Lower leg skin (tissue), 4 donors: ENCODE results near the gene IER5. TPM values are rescaled to one million over a fixed set of nuclear protein-coding genes. Genes with fewer than 3 reads are reported as not detected.

ENCODE experiments used
- DNase-seq, 2 donors: peaks; one replicate each; pipeline ENCODE4 v3.0.0-alpha.2; 2019; ENCODE audit warnings: low spot score in 2 of 2
- H3K4me3 ChIP-seq: fragments of 200-600 bp; sonication (generic); 2 replicates; pipeline ENCODE4 v1.5.1; 2017; ENCODE audit warnings: mild to moderate bottlenecking, low read depth; ENCODE audit not compliant: poor library complexity, severe bottlenecking
- CTCF ChIP-seq, 3 donors: fragments of 450-650 bp; IDR thresholded peaks; one replicate each; pipeline ENCODE4 v1.5.1; 2016; ENCODE audit warnings: antibody characterized with exemption in 3 of 3, mild to moderate bottlenecking in 3 of 3, moderate library complexity in 2 of 3
- POLR2A ChIP-seq, 2 donors: fragments of 450-650 bp; IDR thresholded peaks; one replicate each; pipeline ENCODE4 v1.6.1; 2016 to 2017; ENCODE audit warnings: antibody characterized with exemption in 2 of 2, mild to moderate bottlenecking in 1 of 2, moderate library complexity in 1 of 2
- WGBS, 2 donors: methylation state at CpG; one replicate each; pipeline ENCODE4 v1.1.5; 2018; 5-methylcytosine and 5-hydroxymethylcytosine counted together
- intact Hi-C: fragments of 100-400 bp; cut with DNase I; formaldehyde crosslinking; loops from one replicate; pipeline ENCODE4 v1.15.0; 2023; ENCODE audit warnings: low total_unique reads
- total RNA-seq, 4 donors: library from RNA; depleted of rRNA; stranded (reverse); fragments of >200 nt; gene quantifications; one replicate each; pipeline ENCODE4 v1.1.0, GENCODE V29; 2016

IER5 gene
- total RNA-seq, 4 donors from 2014 or later, result 36.7 to 53.4 (median 48.3) TPM

GRCh38 chr1:181133441-181133951 is 45.0 kb downstream of the IER5 start:
- no peak overlapping the region for H3K4me3 ChIP-seq
- TF ChIP-seq CTCF (IDR thresholded peaks at IDR 0.05) (no peak), POLR2A (IDR thresholded peaks at IDR 0.05) (no peak)
- 94 to 95% methylated on average over 6 of the region's 6 CpGs for WGBS, 2 donors
- DNase-seq, result no peak
- intact Hi-C loops, result no loop called here

GRCh38 chr1:181133969-181134418 is 45.5 kb downstream of the IER5 start:
- no peak for DNase-seq
- intact Hi-C loops, result no loop called here
- no peak overlapping the region for H3K4me3 ChIP-seq
- 87 to 90% methylated on average over 12 of the region's 12 CpGs for WGBS, 2 donors
- no peak for TF ChIP-seq POLR2A (IDR thresholded peaks at IDR 0.05)

- 35 to 41% methylated on average over 17 of the region's 17 CpGs for WGBS, 2 donors
- intact Hi-C loops, result no loop called here
- TF ChIP-seq POLR2A (IDR thresholded peaks at IDR 0.05) (no peak), CTCF (IDR thresholded peaks at IDR 0.05) (no peak)
- no peak overlapping the region for H3K4me3 ChIP-seq
- DNase-seq, result peak; percentile 69 to 90
These were observed 46.3 kb downstream of the IER5 start for GRCh38 chr1:181134543-181135436.

GRCh38 chr1:181135437-181135731 is 46.9 kb downstream of the IER5 start:
- WGBS, 2 donors, result 26 to 43% methylated on average over 2 of the region's 2 CpGs
- DNase-seq, result no peak
- no peak overlapping the region for H3K4me3 ChIP-seq
- TF ChIP-seq CTCF (IDR thresholded peaks at IDR 0.05), result no peak
- TF ChIP-seq POLR2A (IDR thresholded peaks at IDR 0.05), result no peak
- intact Hi-C loops, result no loop called here

GRCh38 chr1:181135815-181136737 is 47.6 kb downstream of the IER5 start:
- no peak for DNase-seq
- TF ChIP-seq POLR2A (IDR thresholded peaks at IDR 0.05) (no peak), CTCF (IDR thresholded peaks at IDR 0.05) (no peak)
- 63 to 65% methylated on average over 12 of the region's 12 CpGs for WGBS, 2 donors

GRCh38 chr1:181136738-181137122 is 48.2 kb downstream of the IER5 start:
- H3K4me3 ChIP-seq, result no peak overlapping the region
- no peak for DNase-seq
- intact Hi-C loops, result no loop called here
- TF ChIP-seq CTCF (IDR thresholded peaks at IDR 0.05) (no peak), POLR2A (IDR thresholded peaks at IDR 0.05) (no peak)
- WGBS, 2 donors, result 83 to 96% methylated on average over 8 of the region's 8 CpGs

More at GRCh38 chr1:181135815-181136737, 47.6 kb downstream of the IER5 start:
- intact Hi-C loops, result no loop called here
- no peak overlapping the region for H3K4me3 ChIP-seq
